Colonic mucosa (tissue), 4 donors: Measurements from ENCODE around the gene SUN1. TPM values are rescaled to one million over a fixed set of nuclear protein-coding genes. Genes with fewer than 3 reads are reported as not detected.

Source experiments
- DNase-seq: peaks from one replicate; pipeline ENCODE4 v3.0.0-alpha.2; 2020
- H3K27ac ChIP-seq: fragments of 200-600 bp; one replicate; pipeline ENCODE4 v1.8.0; 2021
- H3K27me3 ChIP-seq: fragments of 200-600 bp; one replicate; pipeline ENCODE4 v1.8.0; 2021
- H3K36me3 ChIP-seq: fragments of 200-600 bp; one replicate; pipeline ENCODE4 v1.8.0; 2021
- H3K4me1 ChIP-seq: fragments of 200-600 bp; one replicate; pipeline ENCODE4 v1.8.0; 2021; ENCODE audit warnings: mild to moderate bottlenecking
- H3K4me3 ChIP-seq: fragments of 200-600 bp; one replicate; pipeline ENCODE4 v1.8.0; 2021
- H3K9ac ChIP-seq, 2 donors: one replicate each; pipeline ENCODE4 v1.7.0; 2013; ENCODE audit warnings: control low read depth in 2 of 2, low read depth in 2 of 2, low read length in 2 of 2
- H3K9me3 ChIP-seq: fragments of 200-600 bp; one replicate; pipeline ENCODE4 v1.8.0; 2021
- intact Hi-C: fragments of 100-400 bp; cut with DNase I; formaldehyde crosslinking; loops from one replicate; pipeline ENCODE4 v1.14.1; 2022
- total RNA-seq, 2 donors: library from RNA; stranded (reverse); fragmentation: NEBNext Ultra II Directional in 1 of 2; extraction: Animal tissue kit (Norgen Biotek cat#: 25700) in 1 of 2; gene quantifications; one replicate each; pipeline ENCODE4 v1.2.1, GENCODE V29; 2021
- TF ChIP-seq, protein P1 (sequence below): fragments of 200-600 bp; IDR thresholded peaks from one replicate; pipeline ENCODE4 v1.8.0; 2022; ENCODE audit warnings: antibody characterized with exemption, mild to moderate bottlenecking
- donor health status: healthy.
- donor health status: DM: no; HTN: no; CAD: no.
- donor health status: DM: no; HTN: no; CAD: no.

Gene SUN1
- total RNA-seq, 2 donors from 2014 or later = 122 to 158 TPM

DNA sequence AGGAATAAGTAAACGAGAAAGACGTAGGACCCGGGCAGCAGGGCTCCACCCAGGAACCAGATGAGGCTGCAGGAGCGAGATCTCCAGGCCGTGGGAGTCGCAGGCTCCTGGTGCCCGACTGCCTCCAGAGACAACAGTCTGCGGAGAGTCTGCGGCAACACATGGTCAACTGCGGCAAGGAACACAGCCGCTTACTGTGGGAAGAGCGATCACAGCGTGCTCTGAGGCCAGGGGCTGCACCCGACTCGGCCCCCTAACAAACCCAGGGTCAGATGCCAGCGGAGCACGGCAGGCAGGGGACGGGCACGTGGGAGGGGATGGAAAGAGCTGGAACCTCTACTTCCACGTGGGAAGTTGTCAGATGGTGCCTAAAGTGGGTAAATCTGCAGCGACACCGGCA lies 70.7 kb downstream of the SUN1 start:
- intact Hi-C loops = no loop called here
- Histone ChIP-seq H3K36me3 (no peaks in the 10 kb centered on the region), H3K27ac (no peak overlapping the region), H3K9me3 (no peaks in the 10 kb centered on the region), H3K9ac (no peak overlapping the region), H3K27me3 (no peaks in the 10 kb centered on the region), H3K4me3 (no peak overlapping the region), H3K4me1 (peaks cover 4% of the 10 kb centered on the region)
- TF ChIP-seq, protein P1, sequence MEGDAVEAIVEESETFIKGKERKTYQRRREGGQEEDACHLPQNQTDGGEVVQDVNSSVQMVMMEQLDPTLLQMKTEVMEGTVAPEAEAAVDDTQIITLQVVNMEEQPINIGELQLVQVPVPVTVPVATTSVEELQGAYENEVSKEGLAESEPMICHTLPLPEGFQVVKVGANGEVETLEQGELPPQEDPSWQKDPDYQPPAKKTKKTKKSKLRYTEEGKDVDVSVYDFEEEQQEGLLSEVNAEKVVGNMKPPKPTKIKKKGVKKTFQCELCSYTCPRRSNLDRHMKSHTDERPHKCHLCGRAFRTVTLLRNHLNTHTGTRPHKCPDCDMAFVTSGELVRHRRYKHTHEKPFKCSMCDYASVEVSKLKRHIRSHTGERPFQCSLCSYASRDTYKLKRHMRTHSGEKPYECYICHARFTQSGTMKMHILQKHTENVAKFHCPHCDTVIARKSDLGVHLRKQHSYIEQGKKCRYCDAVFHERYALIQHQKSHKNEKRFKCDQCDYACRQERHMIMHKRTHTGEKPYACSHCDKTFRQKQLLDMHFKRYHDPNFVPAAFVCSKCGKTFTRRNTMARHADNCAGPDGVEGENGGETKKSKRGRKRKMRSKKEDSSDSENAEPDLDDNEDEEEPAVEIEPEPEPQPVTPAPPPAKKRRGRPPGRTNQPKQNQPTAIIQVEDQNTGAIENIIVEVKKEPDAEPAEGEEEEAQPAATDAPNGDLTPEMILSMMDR = no peak
- DNase-seq = no peak

DNA sequence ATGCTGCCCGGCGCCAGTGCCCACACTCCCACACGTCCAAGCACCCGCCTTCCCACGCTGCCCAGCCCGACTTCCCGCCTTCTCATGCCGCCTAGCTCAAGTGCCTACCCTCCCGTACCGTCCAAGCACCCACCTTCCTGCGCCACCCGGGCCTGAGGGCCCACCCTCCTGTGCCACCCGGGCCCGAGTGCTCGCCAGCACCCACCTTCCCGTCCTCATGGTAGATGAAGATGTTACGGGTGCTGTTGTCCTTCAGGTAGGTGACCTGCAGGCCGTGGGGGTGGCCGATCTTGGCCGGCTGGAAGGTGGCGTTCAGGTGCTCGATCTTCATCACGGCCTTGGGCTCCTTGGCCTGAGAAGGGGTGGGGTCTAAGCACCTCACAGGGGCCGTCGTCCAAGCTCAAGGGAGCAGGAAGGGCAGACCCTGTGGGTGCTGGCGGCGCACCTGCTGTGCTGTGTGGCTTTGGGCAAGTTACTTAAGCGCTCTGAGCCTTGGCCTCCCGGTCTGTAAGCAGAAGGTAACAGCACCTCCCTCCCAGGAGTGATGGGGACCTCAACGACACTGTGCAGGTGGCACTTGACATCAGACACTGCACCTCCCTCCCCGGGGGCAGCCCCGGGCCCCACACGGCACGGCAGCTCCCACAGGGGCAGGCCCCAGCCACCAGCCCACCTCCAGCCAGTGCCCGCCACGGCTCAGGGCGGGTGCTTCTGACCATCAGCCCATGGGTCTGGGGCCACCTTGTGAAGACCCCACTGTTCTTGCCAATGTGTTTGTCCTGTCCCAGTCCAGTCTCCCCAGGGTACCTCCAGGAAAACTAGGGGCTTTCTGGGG lies 71.9 kb downstream of the SUN1 start:
- intact Hi-C loops = no loop called here
- Histone ChIP-seq H3K27me3 (no peaks in the 10 kb centered on the region), H3K4me1 (peaks cover 9% of the 10 kb centered on the region), H3K36me3 (no peaks in the 10 kb centered on the region), H3K27ac (no peak overlapping the region), H3K4me3 (no peak overlapping the region), H3K9ac (no peak overlapping the region), H3K9me3 (no peaks in the 10 kb centered on the region)
- no peak for DNase-seq
- TF ChIP-seq, protein P1 = no peak

DNA sequence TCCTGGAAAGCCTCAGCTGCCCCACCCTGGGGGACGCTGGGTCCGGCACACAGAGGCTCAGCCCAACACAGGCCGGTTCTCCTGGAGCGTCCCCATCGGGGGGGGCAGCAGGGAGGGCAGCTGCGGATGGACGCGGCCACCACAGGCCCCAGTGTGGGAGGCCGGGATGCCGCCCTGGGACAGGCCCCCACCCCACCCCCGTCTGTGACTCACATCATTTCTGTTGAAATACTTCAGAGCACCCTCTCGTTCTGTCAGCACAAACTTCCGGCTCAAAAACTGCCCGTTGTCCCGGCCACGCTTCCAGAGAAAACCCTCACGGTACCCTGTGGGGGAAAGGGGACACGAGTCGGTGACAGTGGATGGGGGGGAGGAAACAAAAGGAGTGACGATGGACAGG lies 72.6 kb downstream of the SUN1 start:
- H3K36me3 ChIP-seq = no peaks in the 10 kb centered on the region
- no peak overlapping the region for H3K27ac ChIP-seq
- no peaks in the 10 kb centered on the region for H3K27me3 ChIP-seq
- no peak overlapping the region for H3K9ac ChIP-seq
- H3K4me3 ChIP-seq = no peak overlapping the region
- TF ChIP-seq, protein P1 = no peak
- intact Hi-C loops = loop anchor here (5.0 kb wide), 1 partner anchor 67 kb away; no protein-coding TSS in a partner anchor
- H3K9me3 ChIP-seq = no peaks in the 10 kb centered on the region
- peaks cover 9% of the 10 kb centered on the region for H3K4me1 ChIP-seq
- no peak for DNase-seq

DNA sequence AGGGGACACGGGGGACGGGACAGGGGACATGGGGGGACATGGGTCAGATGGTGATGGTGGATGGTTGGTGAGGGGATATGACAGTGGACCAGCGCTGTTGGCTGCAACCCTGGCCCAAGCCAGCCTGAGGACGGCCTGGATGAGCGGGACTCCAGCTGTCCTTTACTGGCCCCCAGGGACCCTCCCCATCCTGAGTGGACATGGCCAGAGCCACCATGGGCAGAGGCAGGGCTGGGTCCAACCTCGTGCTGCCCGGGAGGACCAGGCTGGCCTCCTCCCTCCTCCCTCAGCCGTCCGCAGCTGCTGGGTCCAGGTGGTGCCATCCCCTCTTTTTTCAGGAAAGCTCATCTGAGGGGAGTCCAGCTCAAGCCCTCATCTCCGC lies 74.5 kb downstream of the SUN1 start:
- peaks cover 5% of the 10 kb centered on the region for H3K4me1 ChIP-seq
- H3K9ac ChIP-seq = no peak overlapping the region
- intact Hi-C loops = loop anchor here (5.0 kb wide), 1 partner anchor 66 kb away; no protein-coding TSS in a partner anchor
- no peak for DNase-seq
- H3K27me3 ChIP-seq = no peaks in the 10 kb centered on the region
- H3K36me3 ChIP-seq = no peaks in the 10 kb centered on the region
- TF ChIP-seq, protein P1 = no peak
- no peaks in the 10 kb centered on the region for H3K9me3 ChIP-seq
- H3K27ac ChIP-seq = no peak overlapping the region
- no peak overlapping the region for H3K4me3 ChIP-seq

DNA sequence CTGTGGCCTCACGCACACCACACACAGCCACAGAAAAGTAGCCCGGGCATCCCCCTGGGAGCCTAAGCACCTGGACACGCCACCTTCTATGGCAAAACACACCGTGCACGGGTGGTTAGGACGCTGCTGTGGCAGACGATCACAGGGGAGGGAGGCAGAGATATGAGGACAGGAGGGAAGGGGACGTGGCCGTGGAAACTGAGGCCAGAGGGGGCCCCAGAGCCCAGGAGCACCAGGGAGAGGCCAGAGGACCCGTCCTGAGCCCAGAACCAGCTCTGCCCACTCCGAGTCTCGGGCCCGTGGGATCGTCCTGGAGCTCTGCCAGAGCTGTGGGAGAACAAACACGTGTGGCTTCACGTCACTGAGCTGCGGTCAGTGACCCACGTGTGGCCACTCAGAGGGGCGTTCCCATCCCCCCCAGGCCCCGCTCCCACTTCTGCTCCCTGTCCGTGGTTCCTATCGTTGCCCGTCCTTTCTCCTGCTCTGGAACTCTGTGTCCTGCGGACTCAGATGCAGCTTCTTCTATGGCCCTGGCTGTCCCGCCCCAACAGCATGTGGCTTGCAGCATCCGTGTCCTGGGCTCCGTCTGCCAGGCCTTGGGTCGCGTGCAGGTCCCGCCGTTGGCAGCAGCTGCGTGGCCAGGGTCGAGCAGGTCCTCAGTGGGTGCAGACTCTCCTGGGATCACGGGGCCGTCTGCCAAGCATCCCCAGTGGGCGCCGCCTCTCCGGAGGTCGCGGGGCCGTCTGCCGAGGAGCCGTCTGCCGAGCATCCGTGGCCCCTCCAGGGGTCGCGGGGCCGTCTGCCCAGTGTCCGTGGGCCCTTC lies 75.1 kb downstream of the SUN1 start:
- H3K9me3 ChIP-seq = no peaks in the 10 kb centered on the region
- no peaks in the 10 kb centered on the region for H3K36me3 ChIP-seq
- no peak overlapping the region for H3K4me3 ChIP-seq
- H3K27me3 ChIP-seq = no peaks in the 10 kb centered on the region
- H3K9ac ChIP-seq = no peak overlapping the region
- intact Hi-C loops = loop anchor here (5.0 kb wide), 1 partner anchor 65 kb away; no protein-coding TSS in a partner anchor
- DNase-seq = no peak
- TF ChIP-seq, protein P1 = no peak
- H3K27ac ChIP-seq = no peak overlapping the region
- H3K4me1 ChIP-seq = peaks cover 5% of the 10 kb centered on the region
